Measurements from ENCODE around the gene FNDC10. TPM values are rescaled to one million over a fixed set of nuclear protein-coding genes. Genes with fewer than 3 reads are reported as not detected.
A peak's percentile ranks its signal among the peaks of the same experiment; 100 is the strongest.

Gene FNDC10
- total RNA-seq, 1 experiment from 2014 or later, result 30.4 TPM

DNA sequence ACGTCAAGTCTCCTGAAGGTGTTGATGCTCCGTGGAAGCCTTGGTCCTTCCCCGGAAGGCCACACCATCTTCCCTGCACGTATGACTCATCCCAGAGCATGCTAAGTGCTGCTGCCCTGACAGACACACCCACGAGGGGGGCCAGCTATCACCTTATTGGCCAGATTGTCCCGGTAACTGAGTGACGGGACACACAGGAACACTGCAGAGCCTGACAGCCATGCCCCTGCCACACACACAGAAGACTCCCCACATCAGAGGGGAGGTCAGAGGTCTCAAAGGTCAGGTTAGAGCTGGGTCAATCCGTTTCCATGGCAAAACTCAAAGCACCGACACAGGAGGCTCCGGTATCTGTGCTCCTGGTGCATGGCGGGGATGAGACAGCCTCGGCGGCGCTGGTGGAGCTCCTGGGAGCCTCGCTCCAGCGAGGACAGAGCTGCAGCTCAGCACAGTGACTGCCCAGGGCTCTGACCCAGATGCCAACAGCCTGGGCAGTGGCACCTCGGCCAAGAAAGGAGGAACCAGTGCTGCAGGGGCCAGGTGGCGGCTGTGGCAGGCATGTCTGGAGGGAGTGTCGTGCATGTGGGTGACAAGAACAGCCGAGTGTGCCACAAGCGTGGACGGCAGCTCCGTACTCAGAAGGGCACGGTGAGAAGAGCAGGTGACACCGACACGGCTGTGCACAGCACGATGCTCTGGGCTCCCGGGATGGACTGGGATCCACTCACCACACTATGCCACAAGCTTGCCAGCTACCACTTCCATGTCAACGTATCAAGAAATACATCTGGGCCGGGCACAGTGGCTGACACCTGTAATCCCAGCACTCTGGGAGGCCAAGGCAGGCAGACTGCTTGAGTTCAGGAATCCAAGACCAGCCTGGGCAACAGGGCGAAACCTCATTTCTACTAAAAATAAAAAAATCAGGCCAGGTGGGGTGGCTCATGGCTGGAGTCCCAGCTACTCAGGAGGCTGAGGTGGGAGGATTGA, 44.7 kb downstream of the FNDC10 start (continued):
- TF ChIP-seq, protein P1, sequence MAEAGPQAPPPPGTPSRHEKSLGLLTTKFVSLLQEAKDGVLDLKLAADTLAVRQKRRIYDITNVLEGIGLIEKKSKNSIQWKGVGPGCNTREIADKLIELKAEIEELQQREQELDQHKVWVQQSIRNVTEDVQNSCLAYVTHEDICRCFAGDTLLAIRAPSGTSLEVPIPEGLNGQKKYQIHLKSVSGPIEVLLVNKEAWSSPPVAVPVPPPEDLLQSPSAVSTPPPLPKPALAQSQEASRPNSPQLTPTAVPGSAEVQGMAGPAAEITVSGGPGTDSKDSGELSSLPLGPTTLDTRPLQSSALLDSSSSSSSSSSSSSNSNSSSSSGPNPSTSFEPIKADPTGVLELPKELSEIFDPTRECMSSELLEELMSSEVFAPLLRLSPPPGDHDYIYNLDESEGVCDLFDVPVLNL (CRISPR knock-in tag; IDR thresholded peaks at IDR 0.05; ENCODE audit: borderline replicate concordance, low read depth), result no peak
- TF ChIP-seq GABPB1 (CRISPR knock-in tag; IDR thresholded peaks at IDR 0.05) (no peak), NFATC4 (CRISPR knock-in tag; IDR thresholded peaks at IDR 0.05) (no peak), TP53 (CRISPR knock-in tag; IDR thresholded peaks at IDR 0.05) (no peak)
- TF ChIP-seq, protein P2, sequence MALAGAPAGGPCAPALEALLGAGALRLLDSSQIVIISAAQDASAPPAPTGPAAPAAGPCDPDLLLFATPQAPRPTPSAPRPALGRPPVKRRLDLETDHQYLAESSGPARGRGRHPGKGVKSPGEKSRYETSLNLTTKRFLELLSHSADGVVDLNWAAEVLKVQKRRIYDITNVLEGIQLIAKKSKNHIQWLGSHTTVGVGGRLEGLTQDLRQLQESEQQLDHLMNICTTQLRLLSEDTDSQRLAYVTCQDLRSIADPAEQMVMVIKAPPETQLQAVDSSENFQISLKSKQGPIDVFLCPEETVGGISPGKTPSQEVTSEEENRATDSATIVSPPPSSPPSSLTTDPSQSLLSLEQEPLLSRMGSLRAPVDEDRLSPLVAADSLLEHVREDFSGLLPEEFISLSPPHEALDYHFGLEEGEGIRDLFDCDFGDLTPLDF (CRISPR knock-in tag; IDR thresholded peaks at IDR 0.05), result no peak

DNA sequence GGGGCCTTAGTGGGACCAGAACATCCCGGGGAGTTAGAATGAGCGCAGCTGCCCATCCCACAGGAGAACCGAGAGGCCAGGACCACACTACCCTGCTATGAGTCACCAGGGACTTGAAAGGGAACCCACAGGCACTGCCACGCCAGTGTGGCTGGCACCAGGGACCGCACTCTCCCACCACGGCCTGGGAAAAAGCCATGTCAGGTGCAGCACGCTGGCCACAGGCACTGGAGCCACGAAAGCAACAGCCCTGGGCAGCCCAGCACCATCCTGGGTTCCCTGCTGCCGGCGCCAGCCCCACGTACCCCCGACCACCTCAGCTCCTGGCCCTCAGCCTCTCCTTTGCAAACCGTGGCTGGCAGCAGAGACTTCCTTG, 45.4 kb downstream of the FNDC10 start:
- no peak for TF ChIP-seq RELA (CRISPR knock-in tag; IDR thresholded peaks at IDR 0.05; ENCODE audit: borderline replicate concordance)
- ATAC-seq, result no peak
- ChIA-PET CTCF (interaction anchor here (0.8 kb wide), 1 partner anchor 13 kb away, joined by 4 read pairs; no protein-coding TSS in a partner anchor), POLR2A (no interaction called here)
- H3K9me3 Mint-ChIP-seq, result no peaks in the 10 kb centered on the region
- no peak overlapping the region for H3K27ac Mint-ChIP-seq
- DNase-seq (ENCODE audit: low spot score), result no peak
- peaks cover 4% of the 10 kb centered on the region; the same call in 1 of the 2 replicates for H3K36me3 Mint-ChIP-seq
- no peak overlapping the region for H3K4me3 Mint-ChIP-seq
- no peaks in the 10 kb centered on the region; the same call in 1 of the 2 replicates for H3K27me3 Mint-ChIP-seq (ENCODE audit: low read depth)
- H3K4me1 Mint-ChIP-seq, result no peaks in the 10 kb centered on the region

DNA sequence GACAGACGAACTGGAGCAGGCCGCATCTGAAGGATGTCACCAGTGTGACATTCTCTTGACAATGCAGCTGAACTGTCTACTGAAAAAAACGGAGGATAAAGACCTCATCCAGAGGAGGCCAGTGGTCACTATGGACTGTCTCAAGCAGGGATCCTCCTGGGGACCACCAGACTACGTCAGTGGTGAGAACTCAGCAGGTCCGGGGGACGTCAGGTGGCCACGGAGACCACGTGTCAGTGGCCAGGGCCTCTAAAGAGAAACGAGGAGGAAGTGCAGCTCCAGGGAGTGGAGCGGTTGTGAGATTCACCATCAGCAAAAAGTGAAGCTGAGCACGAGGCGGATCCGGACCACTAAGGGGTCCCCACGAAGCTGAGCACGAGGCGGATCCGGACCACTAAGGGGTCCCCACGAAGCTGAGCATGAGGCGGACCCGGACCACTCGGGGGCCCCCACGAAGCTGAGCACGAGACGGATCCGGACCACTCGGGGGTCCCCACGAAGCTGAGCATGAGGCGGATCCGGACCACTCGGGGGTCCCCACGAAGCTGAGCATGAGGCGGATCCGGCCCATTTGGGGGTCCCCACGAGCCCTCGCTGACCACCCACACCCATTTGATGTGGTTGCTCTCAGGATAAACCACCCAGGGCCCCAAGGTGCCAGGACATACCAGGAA, 46.0 kb downstream of the FNDC10 start:
- no peak for TF ChIP-seq ZNF121 (CRISPR knock-in tag; IDR thresholded peaks at IDR 0.05)
- peak overlapping the region; percentile 45; the same call in 1 of the 2 replicates for H3K27ac Mint-ChIP-seq
- no peak overlapping the region for H3K4me3 Mint-ChIP-seq
- H3K9me3 Mint-ChIP-seq, result no peaks in the 10 kb centered on the region
- ATAC-seq (no peak), DNase-seq (ENCODE audit: low spot score) (no peak)
- H3K4me1 Mint-ChIP-seq, result no peaks in the 10 kb centered on the region
- peaks cover 4% of the 10 kb centered on the region; the same call in 1 of the 2 replicates for H3K36me3 Mint-ChIP-seq
- POLR2A ChIA-PET, result no interaction called here
- H3K27me3 Mint-ChIP-seq (ENCODE audit: low read depth), result no peaks in the 10 kb centered on the region; the same call in 1 of the 2 replicates
- CTCF ChIA-PET, result interaction anchor here (0.8 kb wide), 1 partner anchor 13 kb away, joined by 4 read pairs; no protein-coding TSS in a partner anchor

DNA sequence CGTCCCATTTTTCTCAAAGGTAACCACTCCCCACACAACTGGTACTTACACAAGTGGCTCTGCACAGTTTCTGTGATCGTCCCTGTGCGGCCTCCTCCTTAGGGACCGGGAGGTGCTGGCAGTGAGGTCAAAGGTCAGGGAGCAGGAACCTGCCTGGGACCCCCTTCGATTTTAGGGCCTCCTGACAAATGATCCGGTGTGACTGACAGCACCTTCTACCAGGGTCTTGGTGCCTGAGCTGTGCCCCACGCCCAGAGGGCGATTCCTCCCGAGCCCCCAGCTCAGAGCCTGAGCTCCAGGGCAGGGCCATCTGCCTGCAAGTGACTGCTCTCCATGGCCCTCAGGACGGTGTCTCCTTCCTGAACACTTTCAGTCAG, 47.7 kb downstream of the FNDC10 start:
- no peaks in the 10 kb centered on the region for H3K4me1 Mint-ChIP-seq
- TF ChIP-seq, protein P3, sequence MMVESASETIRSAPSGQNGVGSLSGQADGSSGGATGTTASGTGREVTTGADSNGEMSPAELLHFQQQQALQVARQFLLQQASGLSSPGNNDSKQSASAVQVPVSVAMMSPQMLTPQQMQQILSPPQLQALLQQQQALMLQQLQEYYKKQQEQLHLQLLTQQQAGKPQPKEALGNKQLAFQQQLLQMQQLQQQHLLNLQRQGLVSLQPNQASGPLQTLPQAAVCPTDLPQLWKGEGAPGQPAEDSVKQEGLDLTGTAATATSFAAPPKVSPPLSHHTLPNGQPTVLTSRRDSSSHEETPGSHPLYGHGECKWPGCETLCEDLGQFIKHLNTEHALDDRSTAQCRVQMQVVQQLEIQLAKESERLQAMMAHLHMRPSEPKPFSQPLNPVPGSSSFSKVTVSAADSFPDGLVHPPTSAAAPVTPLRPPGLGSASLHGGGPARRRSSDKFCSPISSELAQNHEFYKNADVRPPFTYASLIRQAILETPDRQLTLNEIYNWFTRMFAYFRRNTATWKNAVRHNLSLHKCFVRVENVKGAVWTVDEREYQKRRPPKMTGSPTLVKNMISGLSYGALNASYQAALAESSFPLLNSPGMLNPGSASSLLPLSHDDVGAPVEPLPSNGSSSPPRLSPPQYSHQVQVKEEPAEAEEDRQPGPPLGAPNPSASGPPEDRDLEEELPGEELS (CRISPR knock-in tag; IDR thresholded peaks at IDR 0.05), result no peak
- TF ChIP-seq ZNF121 (CRISPR knock-in tag; IDR thresholded peaks at IDR 0.05), result no peak
- TF ChIP-seq, protein P4, sequence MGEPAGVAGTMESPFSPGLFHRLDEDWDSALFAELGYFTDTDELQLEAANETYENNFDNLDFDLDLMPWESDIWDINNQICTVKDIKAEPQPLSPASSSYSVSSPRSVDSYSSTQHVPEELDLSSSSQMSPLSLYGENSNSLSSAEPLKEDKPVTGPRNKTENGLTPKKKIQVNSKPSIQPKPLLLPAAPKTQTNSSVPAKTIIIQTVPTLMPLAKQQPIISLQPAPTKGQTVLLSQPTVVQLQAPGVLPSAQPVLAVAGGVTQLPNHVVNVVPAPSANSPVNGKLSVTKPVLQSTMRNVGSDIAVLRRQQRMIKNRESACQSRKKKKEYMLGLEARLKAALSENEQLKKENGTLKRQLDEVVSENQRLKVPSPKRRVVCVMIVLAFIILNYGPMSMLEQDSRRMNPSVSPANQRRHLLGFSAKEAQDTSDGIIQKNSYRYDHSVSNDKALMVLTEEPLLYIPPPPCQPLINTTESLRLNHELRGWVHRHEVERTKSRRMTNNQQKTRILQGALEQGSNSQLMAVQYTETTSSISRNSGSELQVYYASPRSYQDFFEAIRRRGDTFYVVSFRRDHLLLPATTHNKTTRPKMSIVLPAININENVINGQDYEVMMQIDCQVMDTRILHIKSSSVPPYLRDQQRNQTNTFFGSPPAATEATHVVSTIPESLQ (CRISPR knock-in tag; IDR thresholded peaks at IDR 0.05), result no peak
- no peak for TF ChIP-seq FOXP1 (CRISPR knock-in tag; IDR thresholded peaks at IDR 0.05; ENCODE audit: borderline replicate concordance)
- TF ChIP-seq HMGA2 (CRISPR knock-in tag; IDR thresholded peaks at IDR 0.05), result no peak
- TF ChIP-seq, protein P5, sequence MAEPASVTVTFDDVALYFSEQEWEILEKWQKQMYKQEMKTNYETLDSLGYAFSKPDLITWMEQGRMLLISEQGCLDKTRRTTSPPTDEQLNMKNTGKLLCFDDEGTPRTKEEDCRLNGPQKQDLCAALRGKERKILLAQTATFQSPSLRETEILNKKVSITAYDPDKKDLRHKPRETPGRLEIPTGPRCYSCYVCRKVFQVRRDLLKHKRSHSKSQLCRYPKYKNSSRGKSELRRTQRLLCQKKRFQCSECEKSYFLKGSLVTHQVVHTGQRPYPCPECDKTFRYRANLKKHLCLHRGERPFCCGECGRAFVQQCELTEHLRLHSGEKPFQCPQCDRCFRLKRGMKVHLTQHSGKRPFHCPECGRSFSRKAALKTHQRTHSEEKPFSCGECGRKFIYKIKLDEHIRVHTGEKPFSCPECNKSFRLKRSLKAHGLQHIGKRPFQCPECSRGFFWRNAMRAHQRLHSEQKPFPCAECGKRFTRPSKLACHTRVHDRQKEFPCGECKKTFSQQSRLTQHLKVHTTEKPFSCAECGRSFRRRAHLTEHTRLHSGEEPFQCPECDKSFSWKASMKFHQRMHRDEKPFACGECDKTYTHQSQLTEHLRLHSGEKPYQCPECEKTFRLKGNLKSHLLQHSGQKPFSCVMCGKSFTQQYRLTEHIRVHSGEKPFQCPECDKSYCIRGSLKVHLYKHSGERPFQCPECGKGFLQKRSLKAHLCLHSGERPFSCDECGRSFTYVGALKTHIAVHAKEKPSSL (CRISPR knock-in tag; conservative IDR thresholded peaks at IDR 0.05), result no peak
- TF ChIP-seq, protein P6, sequence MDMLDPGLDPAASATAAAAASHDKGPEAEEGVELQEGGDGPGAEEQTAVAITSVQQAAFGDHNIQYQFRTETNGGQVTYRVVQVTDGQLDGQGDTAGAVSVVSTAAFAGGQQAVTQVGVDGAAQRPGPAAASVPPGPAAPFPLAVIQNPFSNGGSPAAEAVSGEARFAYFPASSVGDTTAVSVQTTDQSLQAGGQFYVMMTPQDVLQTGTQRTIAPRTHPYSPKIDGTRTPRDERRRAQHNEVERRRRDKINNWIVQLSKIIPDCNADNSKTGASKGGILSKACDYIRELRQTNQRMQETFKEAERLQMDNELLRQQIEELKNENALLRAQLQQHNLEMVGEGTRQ (CRISPR knock-in tag; IDR thresholded peaks at IDR 0.05), result no peak
- TF ChIP-seq RELA (CRISPR knock-in tag; IDR thresholded peaks at IDR 0.05; ENCODE audit: borderline replicate concordance), result no peak
- TF ChIP-seq, protein P7, sequence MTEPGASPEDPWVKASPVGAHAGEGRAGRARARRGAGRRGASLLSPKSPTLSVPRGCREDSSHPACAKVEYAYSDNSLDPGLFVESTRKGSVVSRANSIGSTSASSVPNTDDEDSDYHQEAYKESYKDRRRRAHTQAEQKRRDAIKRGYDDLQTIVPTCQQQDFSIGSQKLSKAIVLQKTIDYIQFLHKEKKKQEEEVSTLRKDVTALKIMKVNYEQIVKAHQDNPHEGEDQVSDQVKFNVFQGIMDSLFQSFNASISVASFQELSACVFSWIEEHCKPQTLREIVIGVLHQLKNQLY (CRISPR knock-in tag; IDR thresholded peaks at IDR 0.05), result no peak
- H3K9me3 Mint-ChIP-seq, result no peaks in the 10 kb centered on the region
- ChIA-PET CTCF (interaction anchor here (0.7 to 1.4 kb wide), 2 partner anchors 16 to 77 kb away, joined by 3 read pairs; no protein-coding TSS in a partner anchor), POLR2A (no interaction called here)
- H3K27me3 Mint-ChIP-seq (ENCODE audit: low read depth), result no peaks in the 10 kb centered on the region; the same call in 1 of the 2 replicates
- H3K4me3 Mint-ChIP-seq, result no peak overlapping the region
- H3K27ac Mint-ChIP-seq, result peak overlapping the region; percentile 32; the same call in 1 of the 2 replicates
- no peak for ATAC-seq
- peaks cover 4% of the 10 kb centered on the region; the same call in 1 of the 2 replicates for H3K36me3 Mint-ChIP-seq
- DNase-seq (ENCODE audit: low spot score), result no peak

All from WTC11 (cell line).